Stimulated activated CD4-positive, alpha-beta T cell treated with anti-CD3 and anti-CD28 coated beads, Interleukin-1b, Interleukin-23, amount 100 ng/mL, for 24 hours (primary cell): ENCODE data around the gene TRIM26.
"Not testable (repeated sequence)": the region's sequence is repeated elsewhere in the genome, so short reads cannot be mapped to it uniquely, and the experiment has no call there.

ENCODE experiments used
- DNase-seq, 4 experiments: peaks; one replicate each; pipeline ENCODE4 v3.0.0-alpha.2; 2020; ENCODE audit warnings: low read depth in 4 of 4, low spot score in 1 of 4

TRIM26 gene, protein sequence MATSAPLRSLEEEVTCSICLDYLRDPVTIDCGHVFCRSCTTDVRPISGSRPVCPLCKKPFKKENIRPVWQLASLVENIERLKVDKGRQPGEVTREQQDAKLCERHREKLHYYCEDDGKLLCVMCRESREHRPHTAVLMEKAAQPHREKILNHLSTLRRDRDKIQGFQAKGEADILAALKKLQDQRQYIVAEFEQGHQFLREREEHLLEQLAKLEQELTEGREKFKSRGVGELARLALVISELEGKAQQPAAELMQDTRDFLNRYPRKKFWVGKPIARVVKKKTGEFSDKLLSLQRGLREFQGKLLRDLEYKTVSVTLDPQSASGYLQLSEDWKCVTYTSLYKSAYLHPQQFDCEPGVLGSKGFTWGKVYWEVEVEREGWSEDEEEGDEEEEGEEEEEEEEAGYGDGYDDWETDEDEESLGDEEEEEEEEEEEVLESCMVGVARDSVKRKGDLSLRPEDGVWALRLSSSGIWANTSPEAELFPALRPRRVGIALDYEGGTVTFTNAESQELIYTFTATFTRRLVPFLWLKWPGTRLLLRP

DNA sequence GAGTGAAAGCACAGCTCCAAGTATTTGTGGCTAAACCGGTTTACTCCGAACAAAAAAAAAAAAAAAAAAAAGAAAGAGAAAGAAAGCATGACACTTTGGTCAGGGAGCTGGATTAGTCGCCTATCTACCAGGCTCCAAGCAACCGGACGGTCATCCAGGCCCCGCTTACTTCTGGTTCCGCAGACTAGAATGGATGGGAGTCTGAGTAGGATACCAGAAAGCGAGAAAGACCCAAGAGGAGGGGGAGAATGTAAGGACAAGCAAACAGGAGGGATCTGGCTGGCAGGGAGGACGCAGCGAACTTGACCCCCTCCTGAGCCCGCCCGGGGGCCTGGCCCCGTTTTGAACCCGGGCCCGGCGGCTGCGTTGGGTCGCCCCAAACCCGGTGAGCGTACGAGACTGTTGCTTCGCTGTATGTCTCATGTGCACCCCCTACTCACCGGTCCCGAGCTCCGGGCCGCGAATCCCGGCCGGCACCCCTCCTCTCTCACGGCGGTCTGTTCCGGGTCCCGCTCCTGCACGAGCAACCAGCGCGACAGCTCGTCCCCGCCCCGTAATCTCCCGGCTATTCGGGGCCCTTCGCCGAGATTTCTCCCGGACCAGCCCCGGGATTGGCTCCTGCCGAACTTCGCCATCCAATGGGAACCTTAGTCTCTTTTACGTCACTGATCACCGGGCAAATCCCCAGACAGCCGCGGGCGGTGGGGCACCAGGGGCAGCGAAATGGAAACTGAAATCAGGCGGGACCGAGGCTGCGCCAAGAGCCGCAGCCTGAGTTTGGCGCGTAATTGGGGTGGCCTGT, at the start of gene TRIM26:
Gene TRIM26, minus strand, starts transcription at position 542 of the 802 bp plus-strand sequence. CDS start 14,303 bp downstream, outside the sequence.
- peak; percentile 87 to 95 (median 90) for DNase-seq

DNA sequence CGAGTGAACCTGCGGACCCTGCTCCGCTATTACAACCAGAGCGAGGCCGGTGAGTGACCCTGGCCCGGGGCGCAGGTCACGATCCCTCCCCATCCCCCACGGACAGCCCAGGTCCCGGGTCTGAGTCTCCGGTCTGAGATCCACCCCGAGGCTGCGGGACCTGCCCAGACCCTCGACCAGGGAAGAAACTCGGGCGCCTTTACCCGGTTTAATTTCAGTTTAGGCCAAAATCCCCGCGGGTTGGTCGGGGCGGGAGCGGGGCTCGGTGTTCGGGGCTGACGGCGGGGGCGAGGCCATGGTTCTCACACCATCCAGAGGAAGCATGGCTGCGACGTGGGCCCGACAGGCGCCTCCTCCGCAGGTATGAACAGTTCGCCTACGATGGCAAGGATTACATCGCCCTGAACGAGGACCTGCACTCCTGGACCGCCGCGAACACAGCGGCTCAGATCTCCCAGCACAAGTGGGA, 46.9 kb upstream of the TRIM26 start:
- DNase-seq: peak in 1 of 4 experiments; percentile 16

- DNase-seq: peak; percentile 30 to 53 (median 40)
Measured at GRCh38 chr6:30259140-30260035, 46.2 kb upstream of the TRIM26 start.

DNA sequence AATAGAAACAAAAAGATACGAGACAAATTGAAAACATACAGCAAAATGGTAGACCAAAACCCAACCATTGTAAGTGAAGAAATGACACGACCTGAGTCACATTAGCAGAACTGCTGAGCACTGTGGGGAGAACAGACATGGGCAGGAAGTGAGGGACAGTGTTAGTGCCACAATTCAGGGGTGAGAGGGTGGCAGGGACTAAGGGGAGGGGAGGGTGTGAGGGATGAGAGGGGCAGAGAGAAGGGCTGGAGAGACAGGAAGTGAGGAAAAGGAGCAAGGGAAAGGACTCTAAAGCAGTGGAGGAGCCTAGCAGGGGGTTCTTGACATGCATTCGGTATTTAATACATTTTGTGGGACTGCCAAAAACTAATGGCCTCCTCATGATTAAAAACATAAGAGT, 45.0 kb upstream of the TRIM26 start:
- no peak for DNase-seq

- not testable (repeated sequence) for DNase-seq
Measured at GRCh38 chr6:30252417-30252816, 39.2 kb upstream of the TRIM26 start.

GRCh38 chr6:30244560-30244959, 31.4 kb upstream of the TRIM26 start:
- DNase-seq: no peak

GRCh38 chr6:30238178-30238795, 25.1 kb upstream of the TRIM26 start:
- no peak for DNase-seq

DNA sequence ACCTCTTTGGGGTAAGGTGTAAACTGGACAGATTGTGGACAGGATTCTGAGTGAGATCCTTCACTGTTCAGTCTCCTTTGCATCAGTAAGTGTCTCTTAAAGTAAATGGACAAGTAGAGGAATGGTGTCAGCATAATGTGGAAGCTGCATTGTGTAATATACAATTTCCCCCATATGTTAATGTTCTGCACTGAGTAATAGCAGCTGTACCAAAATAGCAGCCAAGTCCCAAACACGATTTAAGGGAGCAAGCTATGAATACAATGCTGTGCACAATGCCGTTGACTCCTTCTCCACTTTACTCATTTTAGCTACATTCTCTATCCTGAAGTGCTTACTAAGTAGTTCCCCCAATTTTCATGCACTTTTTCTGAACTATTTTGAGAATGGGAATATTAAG, 21.1 kb upstream of the TRIM26 start:
- DNase-seq: no peak

DNA sequence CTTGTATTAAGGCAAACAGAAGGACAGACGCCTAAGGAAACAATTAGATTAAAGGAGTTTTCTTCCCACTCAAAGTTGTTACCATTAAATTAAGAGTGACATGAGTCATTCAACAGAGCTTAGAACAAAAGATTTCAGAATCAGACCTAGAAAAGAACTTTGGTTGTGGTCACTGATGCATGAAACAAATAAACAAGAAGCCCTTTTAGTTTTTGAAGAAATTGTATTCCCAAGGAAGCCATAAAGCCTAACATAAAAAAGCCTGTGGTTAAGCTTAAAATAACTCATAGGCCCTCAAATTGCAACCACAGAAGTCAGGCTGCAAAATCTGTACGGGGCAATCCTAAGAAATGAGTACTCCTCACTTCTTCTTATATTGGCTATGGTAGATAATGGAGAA, 17.9 kb upstream of the TRIM26 start:
- DNase-seq: no peak

DNA sequence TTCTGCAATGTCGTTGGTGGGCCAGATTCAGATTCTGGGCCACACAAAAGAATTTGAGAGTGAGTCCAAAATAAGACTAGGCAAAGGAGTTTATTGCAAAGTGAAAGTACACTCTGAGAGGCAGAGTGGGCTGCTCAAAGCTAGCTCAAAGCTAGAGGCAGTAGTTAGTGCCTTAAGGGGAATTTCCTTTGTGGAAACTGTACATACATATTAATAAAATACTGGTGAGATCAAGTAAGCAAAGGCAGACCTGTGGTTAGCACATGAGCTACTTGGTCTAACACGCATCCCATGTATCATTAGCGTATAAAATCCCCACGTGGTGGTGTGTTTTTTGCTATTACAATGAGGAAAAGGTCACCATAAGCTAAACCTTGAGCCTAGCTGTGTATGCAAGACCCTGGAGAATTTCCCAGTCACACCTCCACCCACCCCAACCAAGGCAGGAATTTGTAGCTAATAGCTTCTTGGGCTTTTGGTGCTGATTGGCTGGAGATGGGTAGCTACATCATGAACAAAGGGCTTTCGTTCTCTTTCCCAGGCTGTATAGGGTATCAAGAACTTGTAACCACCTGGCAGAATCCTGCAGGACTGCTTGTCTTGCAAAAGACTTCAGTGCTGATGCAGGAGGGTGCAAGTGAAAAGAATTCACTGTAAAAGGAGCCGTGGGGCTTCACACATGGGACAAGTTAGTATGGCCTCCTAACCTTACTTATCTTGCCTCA, 14.7 kb upstream of the TRIM26 start:
- no peak for DNase-seq

DNA sequence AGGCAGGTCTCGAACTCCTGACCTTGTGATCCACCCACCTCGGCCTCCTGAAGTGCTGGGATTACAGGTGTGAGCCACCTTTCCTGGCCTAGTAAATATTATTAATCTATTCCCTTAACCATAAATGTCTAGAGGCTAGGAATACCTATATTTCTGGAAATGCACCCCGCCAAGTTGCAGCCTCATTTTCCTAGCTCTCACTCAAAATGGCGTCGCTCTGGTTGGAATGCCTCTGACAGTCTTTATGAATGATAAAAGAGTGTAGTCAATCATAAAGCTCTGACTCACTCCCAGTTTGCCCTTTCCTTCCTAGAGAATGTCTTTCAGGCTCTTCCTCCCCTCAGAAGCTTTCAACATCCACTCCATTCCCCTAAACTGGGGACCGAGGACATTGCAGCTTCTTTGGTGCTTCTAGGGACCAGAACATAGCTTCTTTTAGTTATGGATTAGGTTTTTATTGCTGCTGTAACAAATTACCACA, 14.1 kb upstream of the TRIM26 start:
- no peak for DNase-seq

- no peak for DNase-seq
Measured at GRCh38 chr6:30223339-30223738, 10.1 kb upstream of the TRIM26 start.

DNA sequence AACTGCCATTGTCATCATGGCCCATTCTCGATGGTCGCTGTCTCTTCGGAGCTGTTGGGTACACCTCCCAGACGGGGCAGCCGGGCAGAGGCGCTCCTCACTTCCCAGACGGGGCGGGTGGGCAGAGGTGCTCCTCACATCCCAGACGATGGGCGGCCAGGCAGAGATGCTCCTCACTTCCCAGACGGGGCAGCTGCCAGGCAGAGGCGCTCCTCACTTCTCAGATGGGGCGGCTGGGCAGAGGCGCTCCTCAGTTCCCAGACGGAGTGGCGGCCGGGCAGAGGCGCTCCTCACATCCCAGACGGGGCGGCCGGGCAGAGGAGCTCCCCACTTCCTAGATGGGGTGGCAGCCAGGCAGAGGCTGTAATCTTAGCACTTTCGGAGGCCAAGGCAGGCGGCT, 8.8 kb upstream of the TRIM26 start:
- not testable (repeated sequence) for DNase-seq

DNA sequence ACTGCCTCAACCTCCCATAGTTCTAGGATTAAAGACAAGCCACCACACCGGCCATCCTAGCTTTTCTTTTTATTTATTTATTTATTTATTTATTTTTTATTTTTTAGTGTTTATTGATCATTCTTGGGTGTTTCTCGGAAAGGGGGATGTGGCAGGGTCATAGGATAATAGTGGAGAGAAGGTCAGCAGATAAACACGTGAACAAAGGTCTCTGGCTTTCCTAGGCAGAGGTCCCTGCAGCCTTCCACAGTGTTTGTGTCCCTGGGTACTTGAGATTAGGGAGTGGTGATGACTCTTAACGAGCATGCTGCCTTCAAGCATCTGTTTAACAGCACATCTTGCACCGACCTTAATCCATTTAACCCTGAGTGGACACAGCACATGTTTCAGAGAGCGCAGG, 8.2 kb upstream of the TRIM26 start:
- not testable (repeated sequence) for DNase-seq

DNA sequence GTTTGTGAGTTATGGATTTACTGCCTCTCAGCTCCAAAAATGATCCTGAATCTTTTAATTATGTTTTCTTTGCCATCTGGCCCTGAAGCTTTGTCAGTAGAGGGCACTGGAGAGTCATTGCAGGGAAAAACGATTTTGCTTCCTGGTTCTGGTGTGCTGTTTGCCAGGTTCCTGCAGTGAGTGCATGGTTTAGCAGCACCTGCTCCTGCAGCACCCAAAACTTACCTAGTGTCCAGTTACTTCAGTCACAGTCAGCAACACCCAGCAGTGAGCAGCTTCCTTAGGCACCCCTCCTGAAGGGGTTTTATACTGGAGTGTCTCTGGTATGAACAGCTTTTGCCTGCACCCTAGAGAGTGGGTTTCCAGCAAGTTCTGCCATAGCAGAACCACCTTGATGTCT, 6.0 kb upstream of the TRIM26 start:
- peak in 1 of 4 experiments; percentile 21 for DNase-seq

- DNase-seq: no peak
Measured at GRCh38 chr6:30216096-30216495, 2.9 kb upstream of the TRIM26 start.

- no peak for DNase-seq
Measured at GRCh38 chr6:30214657-30214982, 1.4 kb upstream of the TRIM26 start.

DNA sequence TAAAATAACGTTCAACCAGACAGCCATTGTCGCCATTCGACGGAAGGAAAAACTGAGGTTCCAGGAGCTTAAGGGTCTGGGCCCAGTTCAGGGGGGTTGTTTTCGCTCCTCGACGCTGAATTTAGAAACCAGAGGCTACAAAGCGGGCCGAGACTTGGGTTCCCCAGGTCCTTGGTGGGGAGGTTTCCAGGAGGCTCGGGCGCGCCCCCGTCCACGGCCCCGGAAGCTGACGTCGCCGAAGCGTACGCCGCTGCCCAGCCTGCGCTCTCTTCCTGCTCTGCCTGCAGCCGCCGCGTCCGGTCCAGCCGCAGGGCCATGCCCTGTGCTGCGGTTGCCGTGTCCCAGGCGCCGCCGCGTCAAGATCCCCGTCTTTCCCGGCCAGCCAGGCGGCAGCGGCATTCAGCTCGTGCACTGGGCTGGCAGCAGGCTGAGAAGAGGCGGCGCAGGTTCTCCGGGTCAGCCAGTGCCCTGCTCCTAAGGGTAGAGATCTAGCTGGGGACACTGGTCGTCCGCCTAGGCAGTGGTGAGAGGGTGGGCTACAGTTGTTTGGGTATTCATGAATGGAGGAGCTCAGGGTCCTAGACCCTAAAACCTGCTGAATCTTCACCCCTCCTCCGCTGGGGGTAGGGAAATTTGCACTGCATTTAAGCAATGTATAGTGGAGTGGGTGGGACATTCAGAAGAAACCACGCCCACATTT, 901 bp upstream of the TRIM26 start:
- DNase-seq: peak in 3 of 4 experiments; percentile 12 to 59 (median 54)

DNA sequence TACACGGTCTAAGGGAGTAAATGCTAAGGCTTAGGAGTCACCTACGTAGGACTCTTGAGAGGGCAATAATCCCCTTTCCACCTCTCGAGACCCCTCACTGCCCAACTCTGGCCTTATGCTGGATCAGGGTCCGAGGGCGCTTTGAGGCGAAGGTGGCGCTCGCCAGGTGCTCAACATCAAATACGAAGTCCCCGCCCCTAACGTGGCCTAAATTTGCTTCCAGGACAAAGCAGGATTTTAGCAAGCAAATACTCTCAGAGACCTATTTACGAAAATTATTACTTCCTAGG, 406 bp upstream of the TRIM26 start:
- DNase-seq: no peak
